Neural cell (in vitro differentiated cells): Measurements from ENCODE around the gene INSYN2B. TPM values are rescaled to one million over a fixed set of nuclear protein-coding genes. Genes with fewer than 3 reads are reported as not detected.
"Not testable (repeated sequence)": the region's sequence is repeated elsewhere in the genome, so short reads cannot be mapped to it uniquely, and the experiment has no call there.

Experiments used
- H2AFZ ChIP-seq: fragments of 200-600, 300-800 bp; sonication (generic), shearing (Covaris generic); 2 replicates; pipeline ENCODE4 v1.6.0; 2014; ENCODE audit warnings: low read depth, mild to moderate bottlenecking, antibody characterized with exemption, low read length, moderate library complexity
- H3F3A ChIP-seq: fragments of 200-600 bp; shearing (Covaris generic); 2 replicates; pipeline ENCODE4 v1.6.1; 2016; ENCODE audit warnings: mild to moderate bottlenecking, moderate library complexity, mixed read lengths, antibody characterized with exemption, low read length; ENCODE audit not compliant: insufficient read depth, poor library complexity, severe bottlenecking
- H3K27ac ChIP-seq: fragments of 200-600, 300-800 bp; sonication (generic), shearing (Covaris generic); 2 replicates; pipeline ENCODE4 v1.5.1; 2014; ENCODE audit warnings: mild to moderate bottlenecking, low read length, moderate library complexity
- H3K27me3 ChIP-seq: fragments of 300-800, 200-600 bp; sonication (generic), shearing (Covaris generic); 2 replicates; pipeline ENCODE4 v1.6.0; 2014; ENCODE audit warnings: mild to moderate bottlenecking, low read depth, low read length, moderate library complexity; ENCODE audit not compliant: insufficient read depth
- H3K36me3 ChIP-seq: fragments of 300-800, 200-600 bp; sonication (generic), shearing (Covaris generic); 2 replicates; pipeline ENCODE4 v1.5.1; 2014; ENCODE audit warnings: mild to moderate bottlenecking, antibody characterized with exemption, low read length, moderate library complexity; ENCODE audit not compliant: insufficient read depth
- H3K4me2 ChIP-seq: fragments of 300-800, 200-600 bp; sonication (generic), shearing (Covaris generic); 2 replicates; pipeline ENCODE4 v1.6.0; 2014; ENCODE audit warnings: mild to moderate bottlenecking, low read length
- H3K4me3 ChIP-seq: fragments of 300-800, 200-600 bp; sonication (generic), shearing (Covaris generic); 2 replicates; pipeline ENCODE4 v1.5.1; 2014; ENCODE audit warnings: mild to moderate bottlenecking, low read length, moderate library complexity
- H3K79me2 ChIP-seq: fragments of 200-600 bp; shearing (Covaris generic); replicated peaks from 2 replicates; pipeline ENCODE4 v1.6.0; 2014; ENCODE audit warnings: mild to moderate bottlenecking, low read length, moderate library complexity; ENCODE audit not compliant: insufficient read depth
- H3K9ac ChIP-seq: fragments of 300-800, 200-600 bp; sonication (generic), shearing (Covaris generic); 2 replicates; pipeline ENCODE4 v1.6.1; 2016; ENCODE audit warnings: mild to moderate bottlenecking, low read length, mixed read lengths
- H3K9me2 ChIP-seq: fragments of 200-600 bp; shearing (Covaris generic); 2 replicates; pipeline ENCODE4 v1.6.1; 2016; ENCODE audit warnings: mild to moderate bottlenecking, low read length, mixed read lengths; ENCODE audit not compliant: insufficient read depth
- H3K9me3 ChIP-seq: fragments of 200-600, 300-800 bp; sonication (generic), shearing (Covaris generic); 2 replicates; pipeline ENCODE4 v1.6.1; 2016; ENCODE audit warnings: mild to moderate bottlenecking, mixed run types, low read length, moderate library complexity, mixed read lengths
- H4K20me1 ChIP-seq: fragments of 200-600 bp; shearing (Covaris generic); 2 replicates; pipeline ENCODE4 v1.6.1; 2016; ENCODE audit warnings: mild to moderate bottlenecking, mixed run types; ENCODE audit not compliant: insufficient read depth
- EP300 ChIP-seq: fragments of 450-650 bp; conservative IDR thresholded peaks from 2 replicates; pipeline ENCODE4 v1.6.1; 2014; ENCODE audit warnings: antibody characterized with exemption, mild to moderate bottlenecking, moderate library complexity; ENCODE audit not compliant: poor library complexity, severe bottlenecking
- EZH2 ChIP-seq: fragments of 200-600, 300-800 bp; shearing (Covaris generic), sonication (generic); IDR thresholded peaks from 2 replicates; pipeline ENCODE4 v1.6.1; 2014; ENCODE audit warnings: antibody characterized with exemption, low read length, borderline replicate concordance, mild to moderate bottlenecking; ENCODE audit not compliant: insufficient read depth, poor library complexity, severe bottlenecking
- MXI1 ChIP-seq: fragments of 450-650 bp; conservative IDR thresholded peaks from 2 replicates; pipeline ENCODE4 v1.6.1; 2014; ENCODE audit warnings: antibody characterized with exemption, mild to moderate bottlenecking; ENCODE audit not compliant: poor library complexity, severe bottlenecking
- POLR2AphosphoS5 ChIP-seq: IDR thresholded peaks from 2 replicates; pipeline ENCODE4 v1.6.1; 2012
- RAD21 ChIP-seq: fragments of 450-650 bp; conservative IDR thresholded peaks from 2 replicates; pipeline ENCODE4 v1.6.1; 2014; ENCODE audit warnings: antibody characterized with exemption, mild to moderate bottlenecking, moderate library complexity
- SMC3 ChIP-seq: fragments of 450-650 bp; conservative IDR thresholded peaks from 2 replicates; pipeline ENCODE4 v1.6.1; 2014; ENCODE audit warnings: antibody characterized with exemption, mild to moderate bottlenecking, moderate library complexity; ENCODE audit not compliant: poor library complexity
- TAF1 ChIP-seq: IDR thresholded peaks from 2 replicates; pipeline ENCODE4 v1.6.1; 2012; ENCODE audit warnings: low read depth
- polyA plus RNA-seq: library from polyadenylated mRNA; depleted of rRNA; stranded (reverse); fragments of >200 nt; gene quantifications from 2 replicates; pipeline ENCODE4 v1.2.3, GENCODE V29; 2014
- TF ChIP-seq, protein P1 (sequence below): fragments of 450-650 bp; IDR thresholded peaks from 2 replicates; pipeline ENCODE4 v1.5.1; 2014; ENCODE audit warnings: antibody characterized with exemption, mild to moderate bottlenecking, moderate library complexity; ENCODE audit not compliant: poor library complexity, severe bottlenecking
- TF ChIP-seq, protein P2 (sequence below): IDR thresholded peaks from 2 replicates; pipeline ENCODE4 v1.6.1; 2012; ENCODE audit warnings: borderline replicate concordance

INSYN2B gene
- polyA plus RNA-seq, 1 donor from 2014 or later: 0.37 TPM

DNA sequence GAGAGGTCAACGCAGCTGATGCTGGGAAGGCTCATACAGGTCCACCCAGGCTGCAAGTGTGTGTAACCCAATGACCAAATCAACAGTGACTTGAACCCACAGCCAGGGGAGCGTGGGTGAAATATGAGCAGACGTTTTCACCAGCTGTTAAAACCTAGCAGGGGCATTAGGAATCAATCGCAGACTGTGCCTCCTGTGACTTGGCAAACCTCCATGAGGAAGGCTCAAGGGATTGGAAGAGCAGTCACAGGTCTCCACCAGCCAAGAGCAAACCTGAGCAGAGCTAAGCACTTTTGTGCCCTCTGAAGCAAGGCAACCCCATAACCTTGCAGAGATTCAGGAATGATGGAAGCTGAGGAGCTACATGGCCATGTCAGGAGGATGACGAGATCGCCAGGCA, 25.5 kb downstream of the INSYN2B start:
- no peak overlapping the region for H3K9ac ChIP-seq
- H3K9me3 ChIP-seq: no peaks in the 10 kb centered on the region
- no peaks in the 10 kb centered on the region for H3K79me2 ChIP-seq
- H2AFZ ChIP-seq: no peak overlapping the region
- H3K4me2 ChIP-seq: no peak overlapping the region
- no peaks in the 10 kb centered on the region for H3F3A ChIP-seq
- H3K27me3 ChIP-seq: no peaks in the 10 kb centered on the region
- no peaks in the 10 kb centered on the region for H3K36me3 ChIP-seq
- H3K9me2 ChIP-seq: no peaks in the 10 kb centered on the region
- no peak overlapping the region for H3K4me3 ChIP-seq
- no peak overlapping the region for H3K27ac ChIP-seq
- TF ChIP-seq TAF1 (no peak), EP300 (no peak)
- no peaks in the 10 kb centered on the region for H4K20me1 ChIP-seq

DNA sequence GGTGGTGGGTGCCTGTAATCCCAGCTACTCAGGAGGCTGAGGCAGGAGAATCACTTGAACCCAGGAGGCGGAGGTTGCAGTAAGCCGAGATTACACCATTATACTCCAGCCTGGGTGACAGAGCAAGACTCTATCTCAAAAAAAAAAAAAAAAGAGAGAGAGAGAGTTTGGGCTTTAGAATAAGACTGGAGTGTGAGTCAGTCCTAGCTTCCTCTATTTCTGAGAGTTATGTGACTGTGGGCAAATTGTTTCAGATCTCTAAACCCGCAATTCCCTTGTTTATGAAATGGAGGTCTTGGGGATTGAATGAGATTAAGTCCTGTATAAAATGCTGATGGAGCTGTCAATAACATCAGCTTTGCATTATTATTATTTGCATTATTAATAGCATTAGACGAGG, 27.1 kb downstream of the INSYN2B start:
- not testable (repeated sequence) for H3K27ac ChIP-seq, H3K4me3 ChIP-seq, H3K79me2 ChIP-seq, H3K9me2 ChIP-seq, H3K9ac ChIP-seq, H3K36me3 ChIP-seq, H2AFZ ChIP-seq, H3K9me3 ChIP-seq, H3F3A ChIP-seq, H4K20me1 ChIP-seq, H3K4me2 ChIP-seq, H3K27me3 ChIP-seq

DNA sequence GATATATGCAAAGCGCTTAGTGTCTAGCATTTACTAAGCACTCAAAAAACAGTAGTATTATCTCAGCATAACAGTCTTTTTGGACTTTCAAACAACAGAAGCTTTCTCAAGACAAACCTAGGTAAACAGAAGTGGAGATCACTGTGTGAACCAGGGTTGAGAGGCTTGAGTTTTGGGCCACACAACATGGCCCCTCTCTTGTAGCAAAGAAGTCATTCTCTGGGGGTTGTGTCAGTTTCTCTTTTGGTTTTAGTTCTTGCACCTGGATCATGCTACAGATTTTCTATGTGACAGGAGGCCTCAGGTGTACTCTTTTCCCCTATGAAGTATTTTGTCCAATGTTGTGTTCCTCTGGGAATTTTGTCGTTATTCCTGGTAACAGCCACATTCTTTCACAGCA, 30.0 kb downstream of the INSYN2B start:
- Histone ChIP-seq H3K4me3 (no peak overlapping the region), H4K20me1 (no peaks in the 10 kb centered on the region), H3K4me2 (no peak overlapping the region), H3K27ac (no peak overlapping the region), H3K9me2 (no peaks in the 10 kb centered on the region), H3K27me3 (no peaks in the 10 kb centered on the region), H3F3A (no peaks in the 10 kb centered on the region), H2AFZ (no peak overlapping the region), H3K9me3 (no peaks in the 10 kb centered on the region), H3K36me3 (no peaks in the 10 kb centered on the region), H3K79me2 (no peaks in the 10 kb centered on the region), H3K9ac (no peak overlapping the region)
- TF ChIP-seq EZH2 (no peak), SMC3 (no peak), MXI1 (no peak), EP300 (no peak), RAD21 (no peak), TAF1 (no peak), POLR2AphosphoS5 (no peak)
- TF ChIP-seq, protein P1, sequence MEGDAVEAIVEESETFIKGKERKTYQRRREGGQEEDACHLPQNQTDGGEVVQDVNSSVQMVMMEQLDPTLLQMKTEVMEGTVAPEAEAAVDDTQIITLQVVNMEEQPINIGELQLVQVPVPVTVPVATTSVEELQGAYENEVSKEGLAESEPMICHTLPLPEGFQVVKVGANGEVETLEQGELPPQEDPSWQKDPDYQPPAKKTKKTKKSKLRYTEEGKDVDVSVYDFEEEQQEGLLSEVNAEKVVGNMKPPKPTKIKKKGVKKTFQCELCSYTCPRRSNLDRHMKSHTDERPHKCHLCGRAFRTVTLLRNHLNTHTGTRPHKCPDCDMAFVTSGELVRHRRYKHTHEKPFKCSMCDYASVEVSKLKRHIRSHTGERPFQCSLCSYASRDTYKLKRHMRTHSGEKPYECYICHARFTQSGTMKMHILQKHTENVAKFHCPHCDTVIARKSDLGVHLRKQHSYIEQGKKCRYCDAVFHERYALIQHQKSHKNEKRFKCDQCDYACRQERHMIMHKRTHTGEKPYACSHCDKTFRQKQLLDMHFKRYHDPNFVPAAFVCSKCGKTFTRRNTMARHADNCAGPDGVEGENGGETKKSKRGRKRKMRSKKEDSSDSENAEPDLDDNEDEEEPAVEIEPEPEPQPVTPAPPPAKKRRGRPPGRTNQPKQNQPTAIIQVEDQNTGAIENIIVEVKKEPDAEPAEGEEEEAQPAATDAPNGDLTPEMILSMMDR: no peak
- TF ChIP-seq, protein P2, sequence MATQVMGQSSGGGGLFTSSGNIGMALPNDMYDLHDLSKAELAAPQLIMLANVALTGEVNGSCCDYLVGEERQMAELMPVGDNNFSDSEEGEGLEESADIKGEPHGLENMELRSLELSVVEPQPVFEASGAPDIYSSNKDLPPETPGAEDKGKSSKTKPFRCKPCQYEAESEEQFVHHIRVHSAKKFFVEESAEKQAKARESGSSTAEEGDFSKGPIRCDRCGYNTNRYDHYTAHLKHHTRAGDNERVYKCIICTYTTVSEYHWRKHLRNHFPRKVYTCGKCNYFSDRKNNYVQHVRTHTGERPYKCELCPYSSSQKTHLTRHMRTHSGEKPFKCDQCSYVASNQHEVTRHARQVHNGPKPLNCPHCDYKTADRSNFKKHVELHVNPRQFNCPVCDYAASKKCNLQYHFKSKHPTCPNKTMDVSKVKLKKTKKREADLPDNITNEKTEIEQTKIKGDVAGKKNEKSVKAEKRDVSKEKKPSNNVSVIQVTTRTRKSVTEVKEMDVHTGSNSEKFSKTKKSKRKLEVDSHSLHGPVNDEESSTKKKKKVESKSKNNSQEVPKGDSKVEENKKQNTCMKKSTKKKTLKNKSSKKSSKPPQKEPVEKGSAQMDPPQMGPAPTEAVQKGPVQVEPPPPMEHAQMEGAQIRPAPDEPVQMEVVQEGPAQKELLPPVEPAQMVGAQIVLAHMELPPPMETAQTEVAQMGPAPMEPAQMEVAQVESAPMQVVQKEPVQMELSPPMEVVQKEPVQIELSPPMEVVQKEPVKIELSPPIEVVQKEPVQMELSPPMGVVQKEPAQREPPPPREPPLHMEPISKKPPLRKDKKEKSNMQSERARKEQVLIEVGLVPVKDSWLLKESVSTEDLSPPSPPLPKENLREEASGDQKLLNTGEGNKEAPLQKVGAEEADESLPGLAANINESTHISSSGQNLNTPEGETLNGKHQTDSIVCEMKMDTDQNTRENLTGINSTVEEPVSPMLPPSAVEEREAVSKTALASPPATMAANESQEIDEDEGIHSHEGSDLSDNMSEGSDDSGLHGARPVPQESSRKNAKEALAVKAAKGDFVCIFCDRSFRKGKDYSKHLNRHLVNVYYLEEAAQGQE: no peak
